GM18868 (cell line): Measurements from ENCODE around the gene TTN.
"Not testable (repeated sequence)": the region's sequence is repeated elsewhere in the genome, so short reads cannot be mapped to it uniquely, and the experiment has no call there.

Source experiments
- ATAC-seq: cut with Tn5 transposase; IDR thresholded peaks from one replicate; pipeline ENCODE4 v1.9.1; 2021; ENCODE audit warnings: mild to moderate bottlenecking, moderate library complexity; ENCODE audit not compliant: unreplicated experiment

Gene TTN

GRCh38 chr2:178550352-178550751 is 256.9 kb downstream of the TTN start:
- ATAC-seq = peak; percentile 67

DNA sequence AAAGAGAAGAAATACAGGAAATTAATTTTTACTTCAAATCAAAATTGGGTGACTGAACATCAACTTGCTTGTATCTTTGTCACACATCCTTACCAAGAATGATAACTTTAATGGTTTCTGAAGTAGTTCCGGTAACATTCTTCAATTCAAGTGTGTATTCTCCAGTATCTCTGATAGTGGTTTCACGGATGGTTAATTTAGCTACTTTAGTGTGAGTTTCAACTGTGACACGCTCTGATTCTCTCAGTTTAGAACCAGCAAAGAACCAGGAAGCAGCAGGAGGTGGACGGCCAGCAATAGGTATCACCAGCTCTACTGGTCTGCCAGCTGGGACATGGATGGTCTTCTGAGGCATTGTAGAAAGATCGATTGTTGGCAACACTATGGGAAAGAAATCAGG is 264.7 kb downstream of the TTN start:
- no peak for ATAC-seq

DNA sequence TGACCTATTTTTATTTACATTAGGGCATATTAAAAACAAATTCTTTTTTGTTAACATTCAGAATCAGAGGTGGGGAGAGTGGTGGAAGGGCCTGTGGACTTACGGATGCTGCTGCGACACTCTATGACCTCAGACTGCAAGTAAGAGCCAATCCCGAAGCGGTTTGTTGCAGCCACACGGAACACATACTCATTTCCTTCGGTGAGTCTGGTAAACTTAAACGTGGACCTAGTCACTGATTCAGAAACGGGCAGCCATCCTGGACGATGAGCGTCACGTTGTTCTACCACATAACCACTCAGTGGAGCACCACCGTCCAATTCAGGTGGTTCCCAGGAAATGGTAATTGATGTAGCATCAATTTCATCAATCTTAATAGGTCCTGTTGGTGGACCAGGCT is 265.1 kb downstream of the TTN start:
- no peak for ATAC-seq

DNA sequence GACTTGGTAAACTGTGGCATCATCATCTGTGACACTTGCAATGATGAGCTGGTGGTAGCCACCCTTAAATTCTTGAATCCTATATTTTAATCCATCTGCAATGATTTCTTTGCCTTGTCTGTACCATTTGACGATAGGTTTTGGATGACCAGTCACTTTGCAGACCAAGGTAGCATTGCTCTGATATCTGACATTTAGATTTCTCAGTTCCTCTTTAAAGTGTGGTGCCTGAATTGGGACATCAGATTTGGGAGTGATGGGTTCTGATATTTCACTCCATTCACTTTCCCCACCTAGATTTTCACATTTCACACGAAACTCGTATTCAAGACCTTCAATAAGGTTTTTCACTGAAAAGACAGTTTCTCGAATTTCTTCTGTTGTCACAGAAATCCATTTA is 271.2 kb downstream of the TTN start:
- ATAC-seq = peak; percentile 61

GRCh38 chr2:178531168-178531567 is 276.1 kb downstream of the TTN start:
- no peak for ATAC-seq

- ATAC-seq = peak; percentile 94
Observed at GRCh38 chr2:178530625-178531142, 276.5 kb downstream of the TTN start.

- ATAC-seq = no peak
Observed at GRCh38 chr2:178530131-178530530, 277.1 kb downstream of the TTN start.

- ATAC-seq = no peak
Observed at GRCh38 chr2:178529194-178529593, 278.0 kb downstream of the TTN start.

- no peak for ATAC-seq
Observed at GRCh38 chr2:178528647-178529046, 278.6 kb downstream of the TTN start.

DNA sequence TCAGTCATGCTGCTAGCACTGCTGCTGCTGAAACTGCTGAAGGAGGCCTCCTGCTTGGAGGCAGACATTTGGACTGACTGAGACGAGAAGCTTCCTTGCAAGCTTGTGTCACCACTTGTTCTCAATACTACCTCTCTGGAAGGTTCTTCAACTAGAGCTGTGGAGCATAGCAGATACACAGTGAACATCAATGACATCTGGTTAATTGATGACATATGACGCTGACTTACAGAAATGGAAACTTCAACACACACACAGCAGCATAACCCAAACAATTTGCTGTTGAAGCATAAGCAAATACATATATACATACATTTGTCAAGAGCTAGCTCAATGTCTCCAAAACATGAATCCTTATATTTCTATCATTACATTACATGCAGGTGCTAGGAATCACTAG is 279.6 kb downstream of the TTN start:
- ATAC-seq = no peak

GRCh38 chr2:178526256-178526655 is 281.0 kb downstream of the TTN start:
- no peak for ATAC-seq

DNA sequence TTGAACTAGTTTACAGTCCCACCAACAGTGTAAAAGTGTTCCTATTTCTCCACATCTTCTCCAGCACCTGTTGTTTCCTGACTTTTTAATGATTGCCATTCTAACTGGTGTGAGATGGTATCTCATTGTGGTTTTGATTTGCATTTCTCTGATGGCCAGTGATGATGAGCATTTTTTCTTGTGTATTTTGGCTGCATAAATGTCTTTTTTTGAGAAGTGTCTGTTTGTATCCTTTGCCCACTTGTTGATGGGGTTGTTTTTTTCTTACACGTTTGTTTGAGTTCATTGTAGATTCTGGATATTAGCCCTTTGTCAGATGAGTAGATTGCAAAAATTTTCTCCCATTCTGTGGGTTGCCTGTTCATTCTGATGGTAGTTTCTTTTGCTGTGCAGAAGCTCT is 281.8 kb downstream of the TTN start:
- ATAC-seq = not testable (repeated sequence)

- not testable (repeated sequence) for ATAC-seq
Observed at GRCh38 chr2:178525010-178525409, 282.2 kb downstream of the TTN start.

- peak; percentile 1 for ATAC-seq
Observed at GRCh38 chr2:178523596-178524134, 283.6 kb downstream of the TTN start.

- ATAC-seq = peak; percentile 96
Observed at GRCh38 chr2:178522950-178523595, 284.1 kb downstream of the TTN start.

DNA sequence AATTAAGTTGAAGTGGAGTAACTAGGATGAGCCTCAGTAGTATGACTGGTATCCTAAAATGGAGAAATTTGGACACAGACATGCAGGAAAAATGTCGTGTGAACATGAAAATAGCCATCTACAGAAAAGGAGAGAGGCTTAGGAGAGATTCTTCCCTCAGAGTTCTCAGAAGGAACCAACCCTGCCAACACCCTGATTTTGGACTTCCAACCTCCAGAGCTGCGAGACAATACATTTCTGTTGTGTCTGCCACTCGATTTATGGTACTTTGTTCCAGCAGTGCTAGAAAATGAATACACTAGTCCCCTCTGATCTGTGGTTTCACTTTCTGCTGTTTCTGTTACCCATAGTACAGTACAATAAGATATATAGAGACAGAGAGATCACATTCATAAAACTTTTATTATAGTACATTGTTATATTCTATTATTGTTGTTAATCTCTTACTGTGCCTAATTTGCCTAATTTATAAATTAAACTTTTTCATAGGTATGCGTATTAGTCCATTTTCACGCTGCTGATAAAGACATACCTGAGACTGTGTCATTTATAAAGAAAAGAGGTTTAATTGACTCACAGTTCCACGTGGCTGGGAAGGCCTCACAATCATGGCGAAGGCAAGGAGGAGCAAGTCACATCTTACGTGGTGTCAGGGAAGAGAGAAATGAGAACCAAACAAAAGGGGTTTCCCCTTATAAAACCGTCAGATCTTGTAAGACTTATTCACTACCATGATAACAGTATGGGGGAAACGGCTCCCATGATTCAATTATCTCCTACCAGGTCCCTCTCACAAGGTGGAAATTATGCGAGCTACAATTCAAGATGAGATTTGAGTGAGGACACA is 285.7 kb downstream of the TTN start:
- no peak for ATAC-seq

DNA sequence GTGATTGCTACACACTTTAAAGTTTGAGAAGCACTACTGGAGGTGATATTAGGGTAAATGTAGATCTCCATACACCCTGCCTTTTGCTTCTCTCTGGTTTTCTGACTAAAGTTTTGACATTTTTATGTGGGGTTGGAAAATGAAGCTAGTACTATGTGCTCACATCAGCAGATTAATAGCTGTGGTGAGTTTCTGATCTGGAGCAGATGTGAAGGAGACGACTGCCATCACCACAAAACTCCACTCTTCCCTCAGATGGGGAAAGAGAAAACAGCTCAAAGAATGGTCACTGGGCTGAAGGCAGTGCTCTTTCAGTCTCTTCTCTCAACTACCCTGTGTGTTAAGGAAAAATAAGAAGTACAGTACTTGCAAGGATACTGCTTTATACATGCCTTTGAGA is 289.7 kb downstream of the TTN start:
- ATAC-seq = no peak

DNA sequence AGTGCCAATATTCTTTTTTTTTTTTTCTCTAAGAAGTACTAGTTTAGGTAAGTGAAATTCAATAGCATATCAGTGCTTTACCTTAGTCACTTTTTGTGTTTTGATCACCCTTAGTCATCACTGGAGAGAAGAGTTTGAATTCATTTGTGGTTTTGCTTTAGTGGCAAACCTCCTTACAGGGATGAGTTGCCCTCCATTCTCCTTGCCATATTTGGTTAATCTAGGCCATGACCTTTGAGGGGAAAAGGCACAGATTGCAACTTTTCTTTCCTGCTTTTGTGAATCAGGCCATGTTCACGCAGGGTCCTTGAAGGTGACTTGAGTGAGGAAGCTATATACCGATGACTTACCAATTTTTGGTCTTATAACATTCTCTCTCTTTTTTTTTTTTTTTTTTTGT is 292.6 kb downstream of the TTN start:
- peak; percentile 61 for ATAC-seq

DNA sequence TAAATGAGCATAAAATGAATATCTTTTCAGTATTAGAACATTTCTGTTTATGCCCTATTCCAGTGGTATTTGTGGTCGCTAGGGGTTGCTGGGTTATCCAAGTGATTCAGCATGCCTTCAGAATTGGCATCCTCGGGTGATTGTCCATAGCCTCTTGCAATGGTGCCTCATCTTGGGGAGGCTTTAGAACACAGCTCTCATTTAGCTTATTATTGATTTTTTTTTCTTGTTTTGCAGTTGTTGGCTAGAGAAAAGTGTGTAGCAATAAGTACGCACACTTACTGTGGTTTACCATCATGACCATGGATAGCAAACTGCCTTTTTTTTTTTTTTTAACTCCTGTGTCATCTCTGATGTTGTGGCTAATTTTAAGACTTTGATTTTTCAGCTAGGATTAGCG is 293.3 kb downstream of the TTN start:
- ATAC-seq = no peak

DNA sequence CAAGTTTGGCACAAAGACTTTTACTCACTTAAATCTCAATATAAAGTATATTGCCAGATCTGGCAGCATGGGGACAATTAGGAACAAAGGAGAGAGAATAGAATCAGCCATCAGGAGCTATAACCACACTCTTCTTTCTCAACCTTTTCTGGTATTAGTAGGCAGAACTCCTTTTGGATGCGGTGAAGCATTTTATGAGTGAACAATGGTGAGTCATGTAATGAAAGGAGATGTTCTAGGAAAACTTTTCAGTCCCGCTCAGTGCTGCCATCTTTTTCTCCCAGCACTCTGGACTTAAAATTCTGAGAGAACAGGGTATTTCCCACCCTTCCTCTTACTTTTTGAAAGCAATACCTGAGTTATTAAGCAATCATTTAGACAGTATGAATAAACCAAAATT is 294.7 kb downstream of the TTN start:
- ATAC-seq = no peak

- no peak for ATAC-seq
Observed at GRCh38 chr2:178510384-178510783, 296.8 kb downstream of the TTN start.

DNA sequence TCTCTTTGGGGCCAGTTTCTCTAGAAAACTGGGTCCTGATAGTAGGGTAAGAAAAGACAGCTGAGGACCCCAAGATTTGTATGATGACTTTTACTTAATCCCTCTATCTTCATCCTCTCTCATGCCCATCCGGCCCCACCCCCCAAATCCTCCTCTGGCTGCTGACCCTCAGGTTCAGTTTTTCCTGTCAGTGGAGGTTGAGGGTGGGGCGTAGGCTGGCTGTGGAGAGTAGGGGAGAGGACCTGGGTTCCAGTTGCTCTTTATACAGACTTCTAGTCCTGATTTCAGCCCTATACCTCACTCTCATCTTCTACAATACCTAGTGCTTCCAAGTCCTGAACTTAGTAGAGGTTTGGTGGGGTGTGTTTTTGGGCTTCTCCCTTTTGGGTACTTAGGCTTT is 298.6 kb downstream of the TTN start:
- ATAC-seq = no peak
